Spleen (tissue), 11 donors: ENCODE results near the gene CDK10. TPM values are rescaled to one million over a fixed set of nuclear protein-coding genes. Genes with fewer than 3 reads are reported as not detected.

Source experiments
- DNase-seq: peaks from one replicate; pipeline ENCODE4 v3.0.0-alpha.2; 2020
- H3K27ac ChIP-seq, 8 donors: fragments of 200-600 bp; sonication (generic) in 7 of 8; 1 replicate in 4 of 8; 2 replicates in 4 of 8; pipeline versions ENCODE4 v1.5.0 to v1.8.0; 2016 to 2021; ENCODE audit warnings: inconsistent platforms in 4 of 8, mild to moderate bottlenecking in 4 of 8, moderate library complexity in 1 of 8
- H3K27me3 ChIP-seq, 7 donors: fragments of 200-600 bp; sonication (generic) in 6 of 7; replicated peaks in 1 of 7; 1 replicate in 4 of 7; 2 replicates in 3 of 7; pipeline versions ENCODE4 v1.5.0 to v1.8.0; 2016 to 2021; ENCODE audit warnings: inconsistent platforms in 3 of 7, mild to moderate bottlenecking in 1 of 7
- H3K36me3 ChIP-seq, 6 donors: fragments of 200-600 bp; sonication (generic) in 5 of 6; 1 replicate in 4 of 6; 2 replicates in 2 of 6; pipeline versions ENCODE4 v1.5.0 to v1.8.0; 2016 to 2021; ENCODE audit warnings: inconsistent platforms in 2 of 6
- H3K4me1 ChIP-seq, 6 donors: fragments of 200-600 bp; sonication (generic) in 5 of 6; 1 replicate in 3 of 6; 2 replicates in 3 of 6; pipeline versions ENCODE4 v1.5.0 to v1.8.0; 2016 to 2021; ENCODE audit warnings: inconsistent platforms in 3 of 6
- H3K4me3 ChIP-seq, 8 donors: fragments of 200-600 bp; sonication (generic) in 7 of 8; 1 replicate in 4 of 8; 2 replicates in 4 of 8; pipeline versions ENCODE4 v1.5.0 to v1.8.0; 2016 to 2021; ENCODE audit warnings: inconsistent platforms in 4 of 8, mild to moderate bottlenecking in 4 of 8, moderate library complexity in 2 of 8
- H3K9me3 ChIP-seq, 8 donors: fragments of 200-600 bp; sonication (generic) in 7 of 8; 1 replicate in 4 of 8; 2 replicates in 4 of 8; pipeline versions ENCODE4 v1.5.0 to v1.8.0; 2016 to 2021; ENCODE audit warnings: inconsistent platforms in 4 of 8
- POLR2A ChIP-seq, 3 donors: fragments of 450-650 bp; IDR thresholded peaks; one replicate each; pipeline ENCODE4 v1.5.1; 2017; ENCODE audit warnings: antibody characterized with exemption in 3 of 3, mild to moderate bottlenecking in 1 of 3
- POLR2AphosphoS5 ChIP-seq, 3 donors: sonication (generic); formaldehyde crosslinking; IDR thresholded peaks; one replicate each; pipeline ENCODE4 v1.5.1; 2017; ENCODE audit warnings: antibody characterized with exemption in 3 of 3
- WGBS, 5 donors: extraction: QIAGEN DNeasy Blood & Tissue Kit in 3 of 5; methylation state at CpG; one replicate each; pipeline versions ENCODE4 v1.1.5 to v1.1.7; 2013 to 2018; 5-methylcytosine and 5-hydroxymethylcytosine counted together
- intact Hi-C: fragments of 100-400 bp; cut with DNase I; formaldehyde crosslinking; loops from one replicate; pipeline ENCODE4 v1.15.0; 2023; ENCODE audit warnings: low total_unique reads
- polyA plus RNA-seq, 3 donors: library from polyadenylated mRNA; stranded (reverse); fragments of 200-250 nt; gene quantifications; one replicate each; pipeline ENCODE4 v1.2.1, GENCODE V29; 2013
- total RNA-seq, 7 donors: library from RNA; depleted of rRNA in 3 of 7; stranded (reverse); fragments of >200 nt in 3 of 7; fragmentation: NEBNext Ultra II Directional in 4 of 7; extraction: Animal tissue kit (Norgen Biotek cat#: 25700) in 4 of 7; gene quantifications; one replicate each; pipeline versions ENCODE4 v1.1.0 to v1.2.1, GENCODE V29; 2016 to 2021
- TF ChIP-seq, protein P1 (sequence below), 11 experiments: fragments of 200-600 bp in 7 of 11; fragments of 450-650 bp in 4 of 11; sonication (generic) in 4 of 11; IDR thresholded peaks in 8 of 11; conservative IDR thresholded peaks in 3 of 11; 1 replicate in 7 of 11; 2 replicates in 4 of 11; pipeline versions ENCODE4 v1.4.0 to v1.8.0; 2016 to 2021; ENCODE audit warnings: antibody characterized with exemption in 11 of 11, inconsistent platforms in 4 of 11, mild to moderate bottlenecking in 1 of 11
- donor health status: healthy with polysubstance abuse.
- donor health status: DM: no; HTN: no; CAD: no; lungs with moderate emphysema.
- donor health status: DM: no; HTN: no; CAD: no.
- donor health status: Bipolar disorder and iron deficiency.
- donor health status: healthy.
- donor health status: DM: no; HTN: no; CAD: no.
- donor health status: DM: yes; HTN: yes; CAD: no.

CDK10 gene
- total and polyA plus RNA-seq, 10 donors, result 47.6 to 201 (median 78.6) TPM

DNA sequence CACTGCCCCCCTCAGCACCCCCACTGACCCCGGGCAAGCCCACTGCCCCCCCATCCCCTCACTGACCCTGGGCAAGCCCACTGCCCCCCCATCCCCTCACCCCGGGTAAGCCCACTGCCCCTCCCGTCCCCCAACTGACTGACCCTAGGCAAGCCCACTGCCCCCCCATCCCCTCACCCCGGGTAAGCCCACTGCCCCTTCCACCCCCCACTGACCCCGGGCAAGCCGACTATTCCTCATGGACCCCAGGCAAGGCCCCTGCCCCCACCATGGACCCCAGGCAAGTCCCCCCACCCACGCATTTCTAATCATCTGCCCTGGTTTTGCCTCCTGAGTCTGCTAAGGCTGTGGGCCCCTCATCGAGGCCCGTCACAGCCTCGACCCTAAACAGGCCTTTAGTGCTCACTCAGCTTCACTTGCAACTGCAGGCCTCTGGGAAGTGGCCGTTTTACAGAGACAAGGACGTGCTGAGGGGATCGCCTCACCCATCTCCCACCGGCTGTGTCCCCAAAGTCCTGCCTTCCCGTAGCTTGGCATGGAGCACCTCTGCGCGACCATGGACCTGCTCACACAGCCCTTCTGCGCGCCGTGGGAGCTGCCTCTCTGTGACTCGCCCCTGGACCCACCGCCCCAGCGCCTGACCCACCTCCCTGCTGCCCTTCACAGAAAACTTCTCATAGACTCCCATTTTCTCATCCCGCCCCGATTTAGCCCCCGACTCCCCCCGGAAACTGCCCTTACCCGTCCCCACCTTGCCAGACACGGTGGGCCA, 30.6 kb downstream of the CDK10 start:
- H3K4me1 ChIP-seq, result peaks cover 9 to 46% (median 27%) of the 10 kb centered on the region in 6 donors
- no peak overlapping the region for H3K4me3 ChIP-seq
- TF ChIP-seq POLR2AphosphoS5 (IDR thresholded peaks at IDR 0.05) (peak in 2 of 3 donors; percentile 24 to 62), POLR2A (IDR thresholded peaks at IDR 0.05) (no peak)
- H3K9me3 ChIP-seq, result no peaks in the 10 kb centered on the region
- H3K27me3 ChIP-seq, result peaks cover 0 to 10% (median 0%) of the 10 kb centered on the region in 7 donors
- H3K36me3 ChIP-seq, result peaks cover 0 to 10% (median 0%) of the 10 kb centered on the region in 6 donors
- WGBS, 5 donors, result 88 to 95% (median 92%) methylated on average over 19 to 29 of the region's 29 CpGs
- no peak overlapping the region for H3K27ac ChIP-seq
- intact Hi-C loops, result no loop called here
- DNase-seq, result peak; percentile 75

DNA sequence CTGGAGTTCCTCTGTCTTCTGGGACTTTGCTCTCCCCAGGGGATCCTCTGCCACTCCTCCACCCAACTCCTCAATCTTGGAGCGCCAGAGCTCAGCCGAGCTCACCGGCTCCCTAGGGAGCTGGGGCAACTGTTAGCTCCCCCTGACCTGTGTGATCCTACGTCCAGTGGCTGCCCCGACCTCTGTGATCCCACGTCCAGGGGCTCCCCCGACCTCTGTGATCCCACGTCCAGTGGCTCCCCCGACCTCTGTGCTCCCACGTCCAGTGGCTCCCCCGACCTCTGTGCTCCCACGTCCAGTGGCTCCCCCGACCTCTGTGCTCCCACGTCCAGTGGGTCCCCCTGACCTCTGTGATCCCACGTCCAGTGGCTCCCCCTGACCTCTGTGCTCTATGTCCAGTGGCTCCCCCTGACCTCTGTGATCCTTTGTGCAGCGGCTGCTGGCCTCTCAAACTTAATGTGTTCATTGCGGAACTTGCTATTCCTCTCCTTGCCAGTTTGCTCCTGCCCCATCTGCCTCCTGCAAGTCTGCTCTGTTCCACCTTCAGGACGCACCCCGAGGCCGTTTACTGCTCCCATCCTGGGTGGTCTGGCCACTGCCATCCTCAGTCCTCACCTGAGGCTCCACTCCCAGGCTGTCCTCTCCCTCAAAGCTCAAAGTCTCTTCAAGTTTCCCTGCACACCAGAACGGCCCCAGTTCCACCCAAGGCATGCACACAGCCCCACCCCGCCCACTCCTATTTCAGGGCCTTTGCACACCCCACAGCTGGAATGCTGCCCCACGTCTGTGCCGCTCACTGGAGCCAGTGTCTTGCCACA, 31.4 kb downstream of the CDK10 start:
- peaks cover 0 to 13% (median 2%) of the 10 kb centered on the region in 6 donors for H3K36me3 ChIP-seq
- intact Hi-C loops, result no loop called here
- peaks cover 0 to 2% (median 0%) of the 10 kb centered on the region in 7 donors for H3K27me3 ChIP-seq
- peaks cover 9 to 46% (median 29%) of the 10 kb centered on the region in 6 donors for H3K4me1 ChIP-seq
- H3K27ac ChIP-seq, result peak overlapping the region in 2 of 8 donors; percentile 99 to 100
- no peak overlapping the region for H3K4me3 ChIP-seq
- peak; percentile 72 for DNase-seq
- TF ChIP-seq POLR2A (IDR thresholded peaks at IDR 0.05) (no peak), POLR2AphosphoS5 (IDR thresholded peaks at IDR 0.05) (peak in 1 of 3 donors; percentile 5)
- no peaks in the 10 kb centered on the region for H3K9me3 ChIP-seq
- 84 to 92% (median 89%) methylated on average over 24 of the region's 24 CpGs for WGBS, 5 donors

DNA sequence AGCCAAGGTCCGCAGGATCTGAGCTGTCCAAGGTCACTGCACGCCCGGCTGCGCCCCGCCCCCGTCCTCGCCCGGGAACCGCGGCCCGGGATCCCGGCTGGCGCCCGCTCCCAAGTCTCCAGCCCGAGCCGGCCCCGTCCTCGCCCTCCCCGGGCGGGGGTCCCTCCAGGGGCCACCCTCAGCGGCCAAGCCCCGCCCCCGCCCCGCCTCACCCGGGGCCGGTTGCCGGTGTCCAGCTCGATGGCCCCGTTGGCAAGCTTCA, 34.0 kb downstream of the CDK10 start:
- Histone ChIP-seq H3K9me3 (no peaks in the 10 kb centered on the region), H3K36me3 (peaks cover 0 to 39% (median 24%) of the 10 kb centered on the region in 6 donors), H3K4me1 (peaks cover 31 to 66% (median 54%) of the 10 kb centered on the region in 6 donors), H3K27me3 (no peaks in the 10 kb centered on the region), H3K4me3 (peak overlapping the region; percentile 66 to 99 (median 96)), H3K27ac (peak overlapping the region; percentile 91 to 100 (median 98))
- TF ChIP-seq POLR2AphosphoS5 (IDR thresholded peaks at IDR 0.05) (no peak), POLR2A (IDR thresholded peaks at IDR 0.05) (no peak)
- TF ChIP-seq, protein P1, sequence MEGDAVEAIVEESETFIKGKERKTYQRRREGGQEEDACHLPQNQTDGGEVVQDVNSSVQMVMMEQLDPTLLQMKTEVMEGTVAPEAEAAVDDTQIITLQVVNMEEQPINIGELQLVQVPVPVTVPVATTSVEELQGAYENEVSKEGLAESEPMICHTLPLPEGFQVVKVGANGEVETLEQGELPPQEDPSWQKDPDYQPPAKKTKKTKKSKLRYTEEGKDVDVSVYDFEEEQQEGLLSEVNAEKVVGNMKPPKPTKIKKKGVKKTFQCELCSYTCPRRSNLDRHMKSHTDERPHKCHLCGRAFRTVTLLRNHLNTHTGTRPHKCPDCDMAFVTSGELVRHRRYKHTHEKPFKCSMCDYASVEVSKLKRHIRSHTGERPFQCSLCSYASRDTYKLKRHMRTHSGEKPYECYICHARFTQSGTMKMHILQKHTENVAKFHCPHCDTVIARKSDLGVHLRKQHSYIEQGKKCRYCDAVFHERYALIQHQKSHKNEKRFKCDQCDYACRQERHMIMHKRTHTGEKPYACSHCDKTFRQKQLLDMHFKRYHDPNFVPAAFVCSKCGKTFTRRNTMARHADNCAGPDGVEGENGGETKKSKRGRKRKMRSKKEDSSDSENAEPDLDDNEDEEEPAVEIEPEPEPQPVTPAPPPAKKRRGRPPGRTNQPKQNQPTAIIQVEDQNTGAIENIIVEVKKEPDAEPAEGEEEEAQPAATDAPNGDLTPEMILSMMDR (IDR thresholded peaks at IDR 0.05 in 8 of 11, conservative IDR thresholded peaks at IDR 0.05 in 3 of 11), result no peak
- DNase-seq, result peak; percentile 91
- WGBS, 5 donors, result 0 to 1% (median 0%) methylated on average over 13 to 29 of the region's 29 CpGs
- intact Hi-C loops, result no loop called here

DNA sequence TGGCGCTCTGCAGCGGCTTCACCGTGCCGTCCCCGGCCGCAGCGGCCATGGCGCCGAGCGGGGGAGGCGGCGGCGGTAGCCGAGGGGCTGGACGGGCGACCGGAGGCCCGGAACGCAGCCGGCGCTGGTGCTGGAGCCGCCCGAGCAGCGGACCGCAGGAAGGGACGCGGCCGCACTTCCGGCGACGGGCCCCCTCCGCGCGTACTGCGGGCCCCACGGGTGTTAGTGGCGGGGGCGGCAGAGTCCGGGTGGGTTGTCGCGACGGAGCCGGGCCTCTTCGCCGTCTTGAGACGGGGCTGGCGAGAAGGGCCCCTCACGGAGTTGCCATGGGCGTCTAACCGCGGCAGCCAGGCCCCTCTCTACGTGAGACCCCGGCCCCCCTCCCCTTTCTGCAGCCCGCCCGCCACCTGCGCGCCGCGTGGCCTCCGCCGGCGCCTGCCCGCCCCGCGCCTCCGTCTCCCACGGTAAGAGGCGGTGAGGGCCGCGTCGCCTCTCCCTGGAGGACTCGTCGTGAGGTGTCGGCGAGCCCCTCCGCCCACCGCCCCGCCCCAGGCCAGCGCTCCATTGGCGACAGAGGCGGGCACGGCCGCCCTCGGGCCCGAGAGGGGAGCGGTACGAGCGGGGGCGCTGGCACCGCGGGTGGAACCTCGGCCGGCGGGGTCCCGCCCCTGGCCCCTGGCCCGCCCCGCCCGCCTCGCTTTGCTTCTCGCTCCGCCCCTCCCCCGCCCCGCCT, 34.5 kb downstream of the CDK10 start, which contains the start of the genes VPS9D1 and ZNF276:
TSS of gene VPS9D1 (minus strand) at position 86 of the 733 bp plus-strand sequence. CDS start at position 49, 37 bp downstream.
TSS of gene ZNF276 (plus strand) at position 725 of the 733 bp plus-strand sequence. CDS start 104 bp downstream, outside the sequence.
- Histone ChIP-seq H3K27me3 (no peaks in the 10 kb centered on the region), H3K27ac (peak within 1 kb of the TSS; percentile 91 to 100 (median 98)), H3K9me3 (no peaks in the 10 kb centered on the region), H3K4me1 (peaks cover 31 to 71% (median 56%) of the 10 kb centered on the region in 6 donors), H3K4me3 (peak within 1 kb of the TSS; percentile 66 to 99 (median 96)), H3K36me3 (peaks cover 0 to 39% (median 26%) of the 10 kb centered on the region in 6 donors)
- 0 to 1% (median 0%) methylated on average over 14 to 103 of the region's 103 CpGs for WGBS, 5 donors
- DNase-seq, result peak; percentile 97
- intact Hi-C loops, result no loop called here
- TF ChIP-seq POLR2A (IDR thresholded peaks at IDR 0.05), result peak in 2 of 3 donors; percentile 44 to 53
- peak; percentile 80 to 87 (median 81) for TF ChIP-seq POLR2AphosphoS5 (IDR thresholded peaks at IDR 0.05)
- TF ChIP-seq, protein P1 (IDR thresholded peaks at IDR 0.05 in 8 of 11, conservative IDR thresholded peaks at IDR 0.05 in 3 of 11), result peak in 2 of 11 experiments; percentile 8 to 26
